Measurements from ENCODE around the gene SESTD1. TPM values are rescaled to one million over a fixed set of nuclear protein-coding genes. Genes with fewer than 3 reads are reported as not detected.

The SESTD1 gene
- total and polyA plus RNA-seq, 2 of the 13 experiments (the other 11 are each of a cell fraction or from before 2014, with no cell fraction given), result 74.4 to 101 TPM

GRCh38 chr2:179265082-179265510 is 464 bp upstream of the SESTD1 start (continued):
- TF ChIP-seq GTF2F1 (IDR thresholded peaks at IDR 0.05; ENCODE audit: low read length) (no peak), ZSCAN30 (CRISPR knock-in tag; IDR thresholded peaks at IDR 0.05) (no peak), ATF7-NPFF (CRISPR knock-in tag; IDR thresholded peaks at IDR 0.05; ENCODE audit: low read depth) (no peak), PAX8 (CRISPR knock-in tag; IDR thresholded peaks at IDR 0.05; ENCODE audit: borderline replicate concordance) (no peak), JUNB (CRISPR knock-in tag; IDR thresholded peaks at IDR 0.05; ENCODE audit: borderline replicate concordance) (no peak), ZNF10 (CRISPR knock-in tag; IDR thresholded peaks at IDR 0.05; ENCODE audit: borderline replicate concordance, low read depth) (no peak), ZNF44 (CRISPR knock-in tag; IDR thresholded peaks at IDR 0.05) (no peak), ZNF333 (CRISPR knock-in tag; IDR thresholded peaks at IDR 0.05; ENCODE audit: borderline replicate concordance) (no peak), NFYC (CRISPR knock-in tag; IDR thresholded peaks at IDR 0.05) (no peak), ZNF350 (CRISPR knock-in tag; IDR thresholded peaks at IDR 0.05; ENCODE audit: borderline replicate concordance, low read depth) (0 out of 2 replicates have a peak, but pooled peaks have one; percentile 2), AKAP8 (CRISPR knock-in tag; IDR thresholded peaks at IDR 0.05) (no peak), ZNF619 (CRISPR knock-in tag; IDR thresholded peaks at IDR 0.05) (no peak), NFATC3 (CRISPR knock-in tag; IDR thresholded peaks at IDR 0.05) (no peak), TRIM24 (CRISPR knock-in tag; IDR thresholded peaks at IDR 0.05) (no peak), ZNF572 (CRISPR knock-in tag; IDR thresholded peaks at IDR 0.05) (no peak), MTA3 (CRISPR knock-in tag; IDR thresholded peaks at IDR 0.05) (no peak), SMYD3 (CRISPR knock-in tag; IDR thresholded peaks at IDR 0.05) (0 out of 2 replicates have a peak, but pooled peaks have one; percentile 66), ZNF337 (CRISPR knock-in tag; IDR thresholded peaks at IDR 0.05; ENCODE audit: borderline replicate concordance, low read depth) (0 out of 2 replicates have a peak, but pooled peaks have one; percentile 49), PBX2 (CRISPR knock-in tag; IDR thresholded peaks at IDR 0.05) (no peak)
- TF ChIP-seq, protein P1, sequence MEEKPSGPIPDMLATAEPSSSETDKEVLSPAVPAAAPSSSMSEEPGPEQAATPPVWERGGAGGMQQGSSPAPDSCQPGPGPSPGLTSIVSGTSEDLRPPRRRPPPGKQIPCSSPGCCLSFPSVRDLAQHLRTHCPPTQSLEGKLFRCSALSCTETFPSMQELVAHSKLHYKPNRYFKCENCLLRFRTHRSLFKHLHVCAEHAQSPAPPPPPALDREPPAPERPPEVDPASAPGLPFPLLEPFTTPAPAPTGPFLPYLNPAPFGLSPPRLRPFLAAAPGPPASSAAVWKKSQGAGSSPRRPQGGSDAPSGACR (CRISPR knock-in tag; IDR thresholded peaks at IDR 0.05), result no peak
- TF ChIP-seq, protein P2, sequence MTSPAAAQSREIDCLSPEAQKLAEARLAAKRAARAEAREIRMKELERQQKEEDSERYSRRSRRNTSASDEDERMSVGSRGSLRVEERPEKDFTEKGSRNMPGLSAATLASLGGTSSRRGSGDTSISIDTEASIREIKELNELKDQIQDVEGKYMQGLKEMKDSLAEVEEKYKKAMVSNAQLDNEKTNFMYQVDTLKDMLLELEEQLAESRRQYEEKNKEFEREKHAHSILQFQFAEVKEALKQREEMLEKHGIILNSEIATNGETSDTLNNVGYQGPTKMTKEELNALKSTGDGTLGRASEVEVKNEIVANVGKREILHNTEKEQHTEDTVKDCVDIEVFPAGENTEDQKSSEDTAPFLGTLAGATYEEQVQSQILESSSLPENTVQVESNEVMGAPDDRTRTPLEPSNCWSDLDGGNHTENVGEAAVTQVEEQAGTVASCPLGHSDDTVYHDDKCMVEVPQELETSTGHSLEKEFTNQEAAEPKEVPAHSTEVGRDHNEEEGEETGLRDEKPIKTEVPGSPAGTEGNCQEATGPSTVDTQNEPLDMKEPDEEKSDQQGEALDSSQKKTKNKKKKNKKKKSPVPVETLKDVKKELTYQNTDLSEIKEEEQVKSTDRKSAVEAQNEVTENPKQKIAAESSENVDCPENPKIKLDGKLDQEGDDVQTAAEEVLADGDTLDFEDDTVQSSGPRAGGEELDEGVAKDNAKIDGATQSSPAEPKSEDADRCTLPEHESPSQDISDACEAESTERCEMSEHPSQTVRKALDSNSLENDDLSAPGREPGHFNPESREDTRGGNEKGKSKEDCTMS (CRISPR knock-in tag; conservative IDR thresholded peaks at IDR 0.05), result 0 out of 2 replicates have a peak, but pooled peaks have one; percentile 42
- TF ChIP-seq, protein P3, sequence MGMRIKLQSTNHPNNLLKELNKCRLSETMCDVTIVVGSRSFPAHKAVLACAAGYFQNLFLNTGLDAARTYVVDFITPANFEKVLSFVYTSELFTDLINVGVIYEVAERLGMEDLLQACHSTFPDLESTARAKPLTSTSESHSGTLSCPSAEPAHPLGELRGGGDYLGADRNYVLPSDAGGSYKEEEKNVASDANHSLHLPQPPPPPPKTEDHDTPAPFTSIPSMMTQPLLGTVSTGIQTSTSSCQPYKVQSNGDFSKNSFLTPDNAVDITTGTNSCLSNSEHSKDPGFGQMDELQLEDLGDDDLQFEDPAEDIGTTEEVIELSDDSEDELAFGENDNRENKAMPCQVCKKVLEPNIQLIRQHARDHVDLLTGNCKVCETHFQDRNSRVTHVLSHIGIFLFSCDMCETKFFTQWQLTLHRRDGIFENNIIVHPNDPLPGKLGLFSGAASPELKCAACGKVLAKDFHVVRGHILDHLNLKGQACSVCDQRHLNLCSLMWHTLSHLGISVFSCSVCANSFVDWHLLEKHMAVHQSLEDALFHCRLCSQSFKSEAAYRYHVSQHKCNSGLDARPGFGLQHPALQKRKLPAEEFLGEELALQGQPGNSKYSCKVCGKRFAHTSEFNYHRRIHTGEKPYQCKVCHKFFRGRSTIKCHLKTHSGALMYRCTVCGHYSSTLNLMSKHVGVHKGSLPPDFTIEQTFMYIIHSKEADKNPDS (CRISPR knock-in tag; IDR thresholded peaks at IDR 0.05), result no peak
- TF ChIP-seq, protein P4, sequence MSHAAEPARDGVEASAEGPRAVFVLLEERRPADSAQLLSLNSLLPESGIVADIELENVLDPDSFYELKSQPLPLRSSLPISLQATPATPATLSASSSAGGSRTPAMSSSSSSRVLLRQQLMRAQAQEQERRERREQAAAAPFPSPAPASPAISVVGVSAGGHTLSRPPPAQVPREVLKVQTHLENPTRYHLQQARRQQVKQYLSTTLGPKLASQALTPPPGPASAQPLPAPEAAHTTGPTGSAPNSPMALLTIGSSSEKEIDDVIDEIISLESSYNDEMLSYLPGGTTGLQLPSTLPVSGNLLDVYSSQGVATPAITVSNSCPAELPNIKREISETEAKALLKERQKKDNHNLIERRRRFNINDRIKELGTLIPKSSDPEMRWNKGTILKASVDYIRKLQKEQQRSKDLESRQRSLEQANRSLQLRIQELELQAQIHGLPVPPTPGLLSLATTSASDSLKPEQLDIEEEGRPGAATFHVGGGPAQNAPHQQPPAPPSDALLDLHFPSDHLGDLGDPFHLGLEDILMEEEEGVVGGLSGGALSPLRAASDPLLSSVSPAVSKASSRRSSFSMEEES (CRISPR knock-in tag; IDR thresholded peaks at IDR 0.05), result no peak

Data from HepG2 (cell line).